Colonic mucosa (tissue), 4 donors: ENCODE data around the gene GTF3C1. TPM values are rescaled to one million over a fixed set of nuclear protein-coding genes. Genes with fewer than 3 reads are reported as not detected.

Experiments used
- DNase-seq: peaks from one replicate; pipeline ENCODE4 v3.0.0-alpha.2; 2020
- H3K27ac ChIP-seq: fragments of 200-600 bp; one replicate; pipeline ENCODE4 v1.8.0; 2021
- H3K27me3 ChIP-seq: fragments of 200-600 bp; one replicate; pipeline ENCODE4 v1.8.0; 2021
- H3K36me3 ChIP-seq: fragments of 200-600 bp; one replicate; pipeline ENCODE4 v1.8.0; 2021
- H3K4me1 ChIP-seq: fragments of 200-600 bp; one replicate; pipeline ENCODE4 v1.8.0; 2021; ENCODE audit warnings: mild to moderate bottlenecking
- H3K4me3 ChIP-seq: fragments of 200-600 bp; one replicate; pipeline ENCODE4 v1.8.0; 2021
- H3K9ac ChIP-seq, 2 donors: one replicate each; pipeline ENCODE4 v1.7.0; 2013; ENCODE audit warnings: control low read depth in 2 of 2, low read depth in 2 of 2, low read length in 2 of 2
- H3K9me3 ChIP-seq: fragments of 200-600 bp; one replicate; pipeline ENCODE4 v1.8.0; 2021
- intact Hi-C: fragments of 100-400 bp; cut with DNase I; formaldehyde crosslinking; loops from one replicate; pipeline ENCODE4 v1.14.1; 2022
- total RNA-seq, 2 donors: library from RNA; stranded (reverse); fragmentation: NEBNext Ultra II Directional in 1 of 2; extraction: Animal tissue kit (Norgen Biotek cat#: 25700) in 1 of 2; gene quantifications; one replicate each; pipeline ENCODE4 v1.2.1, GENCODE V29; 2021
- TF ChIP-seq, protein P1 (sequence below): fragments of 200-600 bp; IDR thresholded peaks from one replicate; pipeline ENCODE4 v1.8.0; 2022; ENCODE audit warnings: antibody characterized with exemption, mild to moderate bottlenecking
- donor health status: healthy.
- donor health status: DM: no; HTN: no; CAD: no.
- donor health status: DM: no; HTN: no; CAD: no.

Gene GTF3C1, protein sequence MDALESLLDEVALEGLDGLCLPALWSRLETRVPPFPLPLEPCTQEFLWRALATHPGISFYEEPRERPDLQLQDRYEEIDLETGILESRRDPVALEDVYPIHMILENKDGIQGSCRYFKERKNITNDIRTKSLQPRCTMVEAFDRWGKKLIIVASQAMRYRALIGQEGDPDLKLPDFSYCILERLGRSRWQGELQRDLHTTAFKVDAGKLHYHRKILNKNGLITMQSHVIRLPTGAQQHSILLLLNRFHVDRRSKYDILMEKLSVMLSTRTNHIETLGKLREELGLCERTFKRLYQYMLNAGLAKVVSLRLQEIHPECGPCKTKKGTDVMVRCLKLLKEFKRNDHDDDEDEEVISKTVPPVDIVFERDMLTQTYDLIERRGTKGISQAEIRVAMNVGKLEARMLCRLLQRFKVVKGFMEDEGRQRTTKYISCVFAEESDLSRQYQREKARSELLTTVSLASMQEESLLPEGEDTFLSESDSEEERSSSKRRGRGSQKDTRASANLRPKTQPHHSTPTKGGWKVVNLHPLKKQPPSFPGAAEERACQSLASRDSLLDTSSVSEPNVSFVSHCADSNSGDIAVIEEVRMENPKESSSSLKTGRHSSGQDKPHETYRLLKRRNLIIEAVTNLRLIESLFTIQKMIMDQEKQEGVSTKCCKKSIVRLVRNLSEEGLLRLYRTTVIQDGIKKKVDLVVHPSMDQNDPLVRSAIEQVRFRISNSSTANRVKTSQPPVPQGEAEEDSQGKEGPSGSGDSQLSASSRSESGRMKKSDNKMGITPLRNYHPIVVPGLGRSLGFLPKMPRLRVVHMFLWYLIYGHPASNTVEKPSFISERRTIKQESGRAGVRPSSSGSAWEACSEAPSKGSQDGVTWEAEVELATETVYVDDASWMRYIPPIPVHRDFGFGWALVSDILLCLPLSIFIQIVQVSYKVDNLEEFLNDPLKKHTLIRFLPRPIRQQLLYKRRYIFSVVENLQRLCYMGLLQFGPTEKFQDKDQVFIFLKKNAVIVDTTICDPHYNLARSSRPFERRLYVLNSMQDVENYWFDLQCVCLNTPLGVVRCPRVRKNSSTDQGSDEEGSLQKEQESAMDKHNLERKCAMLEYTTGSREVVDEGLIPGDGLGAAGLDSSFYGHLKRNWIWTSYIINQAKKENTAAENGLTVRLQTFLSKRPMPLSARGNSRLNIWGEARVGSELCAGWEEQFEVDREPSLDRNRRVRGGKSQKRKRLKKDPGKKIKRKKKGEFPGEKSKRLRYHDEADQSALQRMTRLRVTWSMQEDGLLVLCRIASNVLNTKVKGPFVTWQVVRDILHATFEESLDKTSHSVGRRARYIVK (N-terminal part only)
- total RNA-seq: 10 to 100 TPM; 40.1 to 67.8 TPM

- Histone ChIP-seq H3K27ac (peak within 1 kb of the TSS; percentile 53), H3K4me3 (peak within 1 kb of the TSS; percentile 90), H3K27me3 (no peaks in the 10 kb centered on the region), H3K9me3 (no peaks in the 10 kb centered on the region), H3K9ac (peak within 1 kb of the TSS; percentile 70 to 95), H3K4me1 (peaks cover 12% of the 10 kb centered on the region), H3K36me3 (peaks cover 5% of the 10 kb centered on the region)
- intact Hi-C loops: no loop called here
- DNase-seq: peak; percentile 100
- TF ChIP-seq, protein P1, sequence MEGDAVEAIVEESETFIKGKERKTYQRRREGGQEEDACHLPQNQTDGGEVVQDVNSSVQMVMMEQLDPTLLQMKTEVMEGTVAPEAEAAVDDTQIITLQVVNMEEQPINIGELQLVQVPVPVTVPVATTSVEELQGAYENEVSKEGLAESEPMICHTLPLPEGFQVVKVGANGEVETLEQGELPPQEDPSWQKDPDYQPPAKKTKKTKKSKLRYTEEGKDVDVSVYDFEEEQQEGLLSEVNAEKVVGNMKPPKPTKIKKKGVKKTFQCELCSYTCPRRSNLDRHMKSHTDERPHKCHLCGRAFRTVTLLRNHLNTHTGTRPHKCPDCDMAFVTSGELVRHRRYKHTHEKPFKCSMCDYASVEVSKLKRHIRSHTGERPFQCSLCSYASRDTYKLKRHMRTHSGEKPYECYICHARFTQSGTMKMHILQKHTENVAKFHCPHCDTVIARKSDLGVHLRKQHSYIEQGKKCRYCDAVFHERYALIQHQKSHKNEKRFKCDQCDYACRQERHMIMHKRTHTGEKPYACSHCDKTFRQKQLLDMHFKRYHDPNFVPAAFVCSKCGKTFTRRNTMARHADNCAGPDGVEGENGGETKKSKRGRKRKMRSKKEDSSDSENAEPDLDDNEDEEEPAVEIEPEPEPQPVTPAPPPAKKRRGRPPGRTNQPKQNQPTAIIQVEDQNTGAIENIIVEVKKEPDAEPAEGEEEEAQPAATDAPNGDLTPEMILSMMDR: no peak
These were observed at the start of gene GTF3C1, which contains the start of gene KATNIP for GRCh38 chr16:27549746-27550581. Gene GTF3C1, minus strand, starts transcription at chr16:27549913. Its CDS starts 23 bp downstream, at chr16:27549890. Gene KATNIP, plus strand, starts transcription at chr16:27550144. Its CDS starts 27 bp downstream, at chr16:27550171.

GRCh38 chr16:27598931-27599565, 49.3 kb upstream of the GTF3C1 start:
- H3K4me3 ChIP-seq: no peak overlapping the region
- intact Hi-C loops: no loop called here
- no peaks in the 10 kb centered on the region for H3K27me3 ChIP-seq
- H3K36me3 ChIP-seq: no peaks in the 10 kb centered on the region
- H3K27ac ChIP-seq: no peak overlapping the region
- H3K9me3 ChIP-seq: no peaks in the 10 kb centered on the region
- no peaks in the 10 kb centered on the region for H3K4me1 ChIP-seq
- no peak overlapping the region for H3K9ac ChIP-seq
- no peak for DNase-seq
- TF ChIP-seq, protein P1: no peak

DNA sequence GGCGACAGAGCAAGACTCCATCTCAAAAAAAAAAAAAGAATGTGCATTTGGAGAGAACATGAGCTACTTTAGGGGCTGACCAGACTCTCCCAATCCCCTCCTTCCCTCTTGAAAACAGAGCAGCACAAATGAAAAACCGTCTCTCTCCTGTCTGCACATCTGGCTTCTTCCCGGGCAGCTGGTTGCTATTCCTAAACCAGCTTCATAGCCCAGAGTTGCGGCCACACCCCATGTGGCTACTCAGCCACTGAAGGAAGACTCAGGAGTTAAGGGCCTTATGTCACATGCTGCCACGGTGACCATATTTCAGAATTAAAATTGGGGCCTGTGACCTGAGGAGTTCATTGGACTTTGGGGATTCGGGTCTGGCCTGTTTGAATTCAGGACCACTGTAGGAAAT, 48.5 kb upstream of the GTF3C1 start:
- no peaks in the 10 kb centered on the region for H3K9me3 ChIP-seq
- H3K27me3 ChIP-seq: no peaks in the 10 kb centered on the region
- TF ChIP-seq, protein P1: no peak
- no peak overlapping the region for H3K4me3 ChIP-seq
- H3K9ac ChIP-seq: no peak overlapping the region
- intact Hi-C loops: no loop called here
- no peak overlapping the region for H3K27ac ChIP-seq
- no peak for DNase-seq
- H3K36me3 ChIP-seq: no peaks in the 10 kb centered on the region
- H3K4me1 ChIP-seq: no peaks in the 10 kb centered on the region

GRCh38 chr16:27597361-27597760, 47.6 kb upstream of the GTF3C1 start:
- intact Hi-C loops: no loop called here
- no peak overlapping the region for H3K4me3 ChIP-seq

More at GRCh38 chr16:27597361-27597760, 47.6 kb upstream of the GTF3C1 start:
- no peak for DNase-seq
- Histone ChIP-seq H3K4me1 (no peaks in the 10 kb centered on the region), H3K36me3 (no peaks in the 10 kb centered on the region), H3K27me3 (no peaks in the 10 kb centered on the region), H3K9ac (no peak overlapping the region), H3K9me3 (no peaks in the 10 kb centered on the region), H3K27ac (no peak overlapping the region)
- TF ChIP-seq, protein P1: no peak
